GM21786 (cell line): ENCODE data around the gene RCOR3.
A peak's percentile ranks its signal among the peaks of the same experiment; 100 is the strongest.
"Not testable (repeated sequence)": the region's sequence is repeated elsewhere in the genome, so short reads cannot be mapped to it uniquely, and the experiment has no call there.

Experiments
- ATAC-seq: cut with Tn5 transposase; IDR thresholded peaks from one replicate; pipeline ENCODE4 v1.9.1; 2021; ENCODE audit not compliant: unreplicated experiment

RCOR3 gene

GRCh38 chr1:211259638-211260126, 516 bp downstream of the RCOR3 start:
- peak; percentile 0 for ATAC-seq

DNA sequence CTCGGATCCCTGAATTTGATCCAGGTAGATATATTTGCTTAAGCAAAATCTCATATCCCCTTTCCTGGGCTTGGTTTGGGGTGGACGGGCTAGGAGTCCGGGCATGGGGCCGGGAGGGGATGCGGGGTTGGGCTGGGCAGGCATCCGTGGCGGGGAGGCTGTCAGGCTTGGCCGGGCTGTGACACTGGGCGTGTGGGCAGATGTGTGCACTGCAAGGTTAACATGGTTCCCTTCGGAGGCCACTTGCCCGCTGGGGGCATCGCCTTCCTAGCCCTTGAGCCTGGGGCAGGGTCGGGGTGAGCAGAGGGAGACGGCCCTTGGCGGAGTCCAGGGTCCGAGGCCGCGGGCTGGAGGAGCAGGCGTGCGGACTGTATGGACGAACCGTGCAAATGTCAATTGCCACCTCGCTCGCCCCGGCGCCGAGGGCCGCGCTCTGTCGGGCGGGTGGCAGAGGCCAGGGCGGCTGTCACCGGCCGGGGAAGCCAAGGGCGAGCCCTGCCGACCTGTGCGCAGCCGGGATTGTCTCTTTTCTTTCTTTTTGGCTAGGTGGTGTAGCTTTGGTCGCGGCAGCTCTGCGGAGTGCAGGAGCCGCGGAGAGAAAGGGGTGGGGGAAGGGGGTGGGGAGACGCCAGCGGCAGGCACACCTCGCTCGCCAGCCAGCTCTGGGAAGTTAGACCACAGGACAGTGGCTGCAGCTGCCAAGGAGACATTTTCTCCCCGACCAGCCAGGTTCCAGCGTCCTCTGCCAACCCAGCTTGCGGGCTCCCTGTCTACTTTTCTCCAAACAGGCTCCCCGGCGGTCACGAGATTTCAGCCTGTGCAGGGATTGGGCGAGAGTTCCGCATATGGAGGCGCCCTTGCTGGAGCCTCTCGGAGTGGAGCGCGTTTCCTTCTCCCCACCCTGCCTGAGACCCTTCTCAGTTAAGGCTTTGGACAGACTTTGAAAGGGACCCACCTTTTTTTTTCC, 1.3 kb downstream of the RCOR3 start:
- ATAC-seq: peak; percentile 37

- ATAC-seq: no peak
Observed at GRCh38 chr1:211261229-211261628, 2.1 kb downstream of the RCOR3 start.

DNA sequence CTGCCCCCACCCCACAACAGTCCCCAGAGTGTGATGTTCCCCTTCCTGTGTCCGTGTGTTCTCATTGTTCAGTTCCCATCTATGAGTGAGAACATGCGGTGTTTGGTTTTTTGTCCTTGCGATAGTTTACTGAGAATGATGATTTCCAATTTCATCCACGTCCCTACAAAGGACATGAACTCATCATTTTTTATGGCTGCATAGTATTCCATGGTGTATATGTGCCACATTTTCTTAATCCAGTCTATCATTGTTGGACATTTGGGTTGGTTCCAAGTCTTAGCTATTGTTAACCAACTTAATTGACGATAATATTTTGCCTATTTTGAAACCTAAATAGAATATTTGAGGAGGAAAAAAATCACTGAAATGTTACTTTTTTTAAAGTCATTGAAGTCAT, 3.9 kb downstream of the RCOR3 start:
- not testable (repeated sequence) for ATAC-seq

DNA sequence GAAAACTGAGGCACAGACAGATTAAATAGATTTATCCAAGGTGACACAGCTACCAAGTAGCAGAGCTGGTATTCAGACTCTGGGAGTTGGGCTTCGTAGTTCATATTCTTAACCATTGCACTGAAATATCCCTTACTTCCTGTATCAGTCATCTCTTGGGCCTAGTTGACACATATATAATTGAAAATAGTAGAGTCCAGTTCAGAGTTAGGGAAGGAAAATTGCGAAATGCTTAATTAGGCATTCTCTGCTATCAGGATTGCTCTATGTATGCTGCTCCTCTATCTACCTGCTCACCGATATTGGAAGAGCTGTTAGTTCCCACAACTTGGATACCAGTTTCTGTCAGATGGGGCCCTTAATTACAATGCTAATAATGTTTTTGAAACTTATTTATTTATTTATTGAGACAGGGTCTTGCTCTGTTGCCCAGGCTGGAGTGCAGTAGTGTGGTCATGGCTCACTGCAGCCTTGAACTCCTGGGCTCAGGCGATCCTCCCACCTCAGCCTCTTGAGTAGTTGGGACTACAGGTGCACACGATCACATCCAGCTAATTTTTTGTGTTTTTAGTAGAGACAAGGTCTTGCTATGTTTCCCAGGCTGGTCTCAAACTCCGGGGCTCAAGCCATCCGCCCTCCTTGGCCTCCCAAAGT, 8.2 kb downstream of the RCOR3 start:
- no peak for ATAC-seq

- no peak for ATAC-seq
Observed at GRCh38 chr1:211279340-211279739, 20.2 kb downstream of the RCOR3 start.

- no peak for ATAC-seq
Observed at GRCh38 chr1:211280910-211281309, 21.7 kb downstream of the RCOR3 start.

DNA sequence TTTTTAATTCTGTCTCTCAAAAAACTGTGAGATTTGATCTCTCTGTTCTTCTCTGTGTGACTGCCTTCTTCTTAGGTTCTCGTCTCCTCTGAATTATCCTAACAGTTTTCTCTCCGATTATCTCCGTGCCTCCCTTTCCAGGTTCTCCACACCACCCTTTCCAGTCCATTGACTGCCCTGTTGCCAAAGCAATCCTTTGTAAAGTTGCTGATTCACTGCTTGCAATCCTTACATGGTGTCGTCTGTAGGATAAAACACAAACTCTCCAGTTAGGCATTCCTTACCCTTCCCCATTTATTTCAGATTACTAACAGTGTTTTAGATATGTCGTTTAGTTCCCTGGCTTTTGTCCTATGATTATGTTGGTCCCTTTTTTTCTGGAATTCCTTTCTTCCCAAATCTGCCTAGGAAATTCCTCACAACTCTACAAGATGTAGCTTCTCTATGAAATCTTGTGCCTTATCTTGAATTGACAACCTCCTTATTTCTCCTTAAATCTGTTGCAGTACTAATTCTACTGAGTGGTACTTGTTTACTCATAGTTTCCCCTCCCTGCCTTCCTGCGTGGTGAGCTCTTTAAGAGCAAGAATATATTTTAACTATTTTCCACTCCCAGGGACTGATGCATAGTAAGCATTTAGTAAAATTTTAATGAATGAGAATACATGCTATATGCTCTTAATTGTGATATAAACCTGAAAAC, 22.3 kb downstream of the RCOR3 start:
- ATAC-seq: no peak

- no peak for ATAC-seq
Observed at GRCh38 chr1:211282023-211282373, 22.8 kb downstream of the RCOR3 start.

DNA sequence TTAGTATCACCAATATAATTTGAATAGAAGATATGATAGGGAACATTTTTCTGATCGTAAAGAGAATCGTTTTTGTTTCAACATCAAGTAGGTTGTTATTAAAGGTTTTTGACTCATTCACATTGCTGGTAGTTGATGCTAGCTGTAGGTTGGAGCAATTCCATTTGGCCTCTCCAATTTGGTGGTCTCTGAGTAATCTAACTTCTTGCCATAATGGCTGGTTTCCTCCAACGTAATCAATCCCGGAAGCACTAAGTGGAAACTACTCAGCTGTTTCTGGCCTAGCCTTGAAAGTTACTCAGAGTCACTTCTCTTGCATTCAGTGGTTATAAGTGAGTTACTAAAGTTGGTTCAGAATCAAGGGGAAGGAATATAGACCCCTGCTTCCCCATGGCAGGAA, 26.0 kb downstream of the RCOR3 start:
- ATAC-seq: no peak

- no peak for ATAC-seq
Observed at GRCh38 chr1:211287218-211287617, 28.1 kb downstream of the RCOR3 start.

GRCh38 chr1:211292411-211292810, 33.2 kb downstream of the RCOR3 start:
- ATAC-seq: no peak

DNA sequence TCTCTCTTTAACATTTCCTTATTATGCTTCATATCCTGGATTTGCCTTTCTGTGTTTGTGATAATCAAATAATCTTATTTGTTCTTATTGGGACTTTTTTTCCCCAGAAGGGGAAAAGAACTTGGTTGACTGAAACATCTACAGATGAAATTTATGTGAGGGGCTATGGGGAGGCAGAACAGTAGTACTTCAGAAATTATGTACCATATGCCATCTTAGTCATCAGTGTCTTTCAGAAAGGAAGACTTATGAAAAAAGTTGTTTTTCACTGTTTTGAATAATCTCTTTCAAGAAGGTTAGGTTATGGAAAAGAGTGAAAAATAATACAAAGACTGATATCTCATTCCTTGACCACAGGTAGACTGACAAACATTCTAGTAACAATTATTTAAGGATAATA, 37.2 kb downstream of the RCOR3 start:
- ATAC-seq: no peak

- peak; percentile 97 for ATAC-seq
Observed at GRCh38 chr1:211305044-211305443, 45.9 kb downstream of the RCOR3 start.

GRCh38 chr1:211309617-211310016, 50.5 kb downstream of the RCOR3 start:
- ATAC-seq: no peak

GRCh38 chr1:211313392-211313791, 54.2 kb downstream of the RCOR3 start:
- no peak for ATAC-seq

DNA sequence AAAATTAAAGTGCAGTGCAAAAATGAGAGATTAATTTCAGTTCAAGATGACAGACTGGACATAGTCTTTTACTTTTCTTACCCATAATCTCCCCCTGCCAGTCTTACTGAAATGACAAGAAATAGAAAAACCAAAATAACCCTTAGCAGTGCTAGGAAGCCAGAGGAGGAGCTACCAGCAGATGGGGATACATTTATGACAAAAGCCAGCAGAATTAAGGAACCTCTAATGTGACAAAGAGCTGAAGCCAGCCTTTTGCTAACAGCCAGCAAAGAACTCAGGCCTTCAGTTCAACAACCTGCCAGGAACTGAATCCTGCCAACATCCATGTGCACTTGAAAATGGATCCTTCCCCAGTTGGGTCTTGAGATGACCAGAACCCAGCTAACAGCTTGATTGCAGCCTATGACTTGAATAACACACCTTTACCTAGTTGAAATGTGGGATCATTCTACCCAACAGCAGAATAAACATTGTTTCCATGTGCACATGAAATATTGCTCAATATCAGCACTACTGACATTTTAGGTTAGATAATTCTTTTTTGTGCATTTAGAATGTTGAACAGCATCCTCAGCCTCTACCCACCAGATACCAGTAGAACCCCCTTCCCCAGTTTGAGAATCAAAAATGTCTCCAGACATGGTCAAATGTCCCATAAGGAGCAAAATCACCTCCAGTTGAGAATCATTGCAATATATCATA, 59.6 kb downstream of the RCOR3 start:
- ATAC-seq: no peak

DNA sequence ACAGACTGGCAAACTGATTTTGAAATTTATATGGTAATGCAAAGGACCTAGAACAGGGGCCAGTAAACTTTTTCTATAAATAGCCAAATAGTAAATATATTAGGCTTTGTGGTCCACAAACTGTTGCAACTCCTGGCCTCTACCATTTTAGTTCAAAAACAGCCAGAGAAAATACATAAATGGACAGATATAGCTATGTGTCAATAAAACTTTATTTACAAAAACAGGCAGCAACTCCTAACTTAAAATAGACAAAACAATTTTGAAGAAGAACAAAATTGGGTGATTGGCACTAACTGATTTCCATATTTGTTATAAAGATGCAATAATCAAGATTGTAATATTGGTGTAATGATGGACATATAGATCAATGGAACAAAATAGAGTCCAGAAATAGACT, 60.7 kb downstream of the RCOR3 start:
- no peak for ATAC-seq

- ATAC-seq: no peak
Observed at GRCh38 chr1:211320980-211321379, 61.8 kb downstream of the RCOR3 start.

DNA sequence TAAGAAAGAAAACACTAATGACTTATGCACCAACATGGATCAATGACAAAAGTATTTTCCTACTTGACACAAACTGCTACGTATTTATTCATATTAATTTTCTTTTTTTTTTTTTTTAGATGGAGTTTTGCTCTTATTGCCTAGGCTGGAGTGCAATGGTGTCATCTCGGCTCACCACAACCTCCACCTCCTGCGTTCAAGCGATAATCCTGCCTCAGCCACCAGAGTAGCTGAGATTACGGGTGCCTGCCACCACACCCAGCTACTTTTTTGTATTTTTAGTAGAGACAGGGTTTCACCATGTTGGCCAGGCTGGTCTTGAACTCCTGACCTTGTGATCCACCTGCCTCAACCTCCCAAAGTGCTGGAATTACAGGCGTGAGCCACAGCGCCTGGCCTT, 62.5 kb downstream of the RCOR3 start:
- not testable (repeated sequence) for ATAC-seq
